GM19099 (cell line): ENCODE data around the gene PSEN1.

Source experiments
- POLR2A ChIP-seq: IDR thresholded peaks from 3 replicates; pipeline ENCODE4 v1.6.1; 2011; ENCODE audit warnings: low read depth; ENCODE audit not compliant: insufficient read length; ENCODE audit errors: extremely low read depth

PSEN1 gene

GRCh38 chr14:73227812-73228781 is 91.8 kb downstream of the PSEN1 start:
- TF ChIP-seq POLR2A = no peak

GRCh38 chr14:73230051-73230450 is 93.7 kb downstream of the PSEN1 start:
- no peak for TF ChIP-seq POLR2A

- no peak for TF ChIP-seq POLR2A
Observed at GRCh38 chr14:73231981-73232851, 95.9 kb downstream of the PSEN1 start.

- TF ChIP-seq POLR2A = no peak
Observed at GRCh38 chr14:73232984-73233383, 96.7 kb downstream of the PSEN1 start.

- TF ChIP-seq POLR2A = no peak
Observed at GRCh38 chr14:73233564-73233963, 97.3 kb downstream of the PSEN1 start.

GRCh38 chr14:73234029-73234428 is 97.7 kb downstream of the PSEN1 start:
- TF ChIP-seq POLR2A = no peak

GRCh38 chr14:73234586-73235394 is 98.5 kb downstream of the PSEN1 start:
- no peak for TF ChIP-seq POLR2A

- no peak for TF ChIP-seq POLR2A
Observed at GRCh38 chr14:73235531-73236155, 99.3 kb downstream of the PSEN1 start.

- no peak for TF ChIP-seq POLR2A
Observed at GRCh38 chr14:73236157-73236556, 99.8 kb downstream of the PSEN1 start.

GRCh38 chr14:73236752-73237218 is 100.5 kb downstream of the PSEN1 start:
- TF ChIP-seq POLR2A = no peak

GRCh38 chr14:73237219-73237785 is 101.0 kb downstream of the PSEN1 start, which contains the start of gene PAPLN:
TSS of gene PAPLN (plus strand) at chr14:73237506. CDS start at chr14:73239779, 2,273 bp downstream.
- no peak for TF ChIP-seq POLR2A

- TF ChIP-seq POLR2A = no peak
Observed at GRCh38 chr14:73237786-73238423, 101.6 kb downstream of the PSEN1 start.

- no peak for TF ChIP-seq POLR2A
Observed at GRCh38 chr14:73238424-73238852, 102.1 kb downstream of the PSEN1 start.
